MM.1S (cell line): ENCODE data around the gene C2CD4B.

ENCODE experiments used
- DNase-seq: peaks from one replicate; pipeline ENCODE4 v3.0.0-alpha.2; 2015
- H2AFZ ChIP-seq: fragments of 300-600 bp; sonication (generic); 2 replicates; pipeline ENCODE4 v1.6.0; 2016; ENCODE audit warnings: antibody characterized with exemption, low read length
- H3F3A ChIP-seq: fragments of 300-600 bp; sonication (generic); 2 replicates; pipeline ENCODE4 v1.6.1; 2016; ENCODE audit warnings: mild to moderate bottlenecking, antibody characterized with exemption, low read length, moderate library complexity, mixed read lengths; ENCODE audit not compliant: insufficient read depth
- H3K27ac ChIP-seq: fragments of 300-600 bp; sonication (generic); 2 replicates; pipeline ENCODE4 v1.5.1; 2016; ENCODE audit warnings: mild to moderate bottlenecking, low read length
- H3K27me3 ChIP-seq: fragments of 300-600 bp; sonication (generic); replicated peaks from 2 replicates; pipeline ENCODE4 v1.6.0; 2016; ENCODE audit warnings: low read length; ENCODE audit not compliant: insufficient read depth
- H3K36me3 ChIP-seq: fragments of 300-600 bp; sonication (generic); replicated peaks from 2 replicates; pipeline ENCODE4 v1.6.1; 2016; ENCODE audit warnings: mild to moderate bottlenecking, low read length, mixed read lengths; ENCODE audit not compliant: insufficient read depth
- H3K4me1 ChIP-seq: fragments of 300-600 bp; sonication (generic); 2 replicates; pipeline ENCODE4 v1.6.1; 2016; ENCODE audit warnings: low read length, mixed read lengths
- H3K4me2 ChIP-seq: fragments of 300-600 bp; sonication (generic); 2 replicates; pipeline ENCODE4 v1.6.0; 2016; ENCODE audit warnings: low read depth, low read length
- H3K4me3 ChIP-seq: fragments of 300-600 bp; sonication (generic); 2 replicates; pipeline ENCODE4 v1.5.1; 2016; ENCODE audit warnings: low read length, mixed read lengths
- H3K79me2 ChIP-seq: fragments of 300-600 bp; sonication (generic); 2 replicates; pipeline ENCODE4 v1.6.1; 2016; ENCODE audit warnings: mixed run types, low read length, mixed read lengths
- H3K9ac ChIP-seq: fragments of 300-600 bp; sonication (generic); 2 replicates; pipeline ENCODE4 v1.6.1; 2016; ENCODE audit warnings: low read length, mixed read lengths
- H3K9me2 ChIP-seq: fragments of 300-600 bp; sonication (generic); replicated peaks from 2 replicates; pipeline ENCODE4 v1.6.1; 2016; ENCODE audit warnings: mild to moderate bottlenecking, low read length, mixed read lengths; ENCODE audit not compliant: insufficient read depth
- H3K9me3 ChIP-seq: fragments of 300-600 bp; sonication (generic); replicated peaks from 2 replicates; pipeline ENCODE4 v1.6.1; 2016; ENCODE audit warnings: mild to moderate bottlenecking, low read length, mixed read lengths; ENCODE audit not compliant: insufficient read depth
- H4K20me1 ChIP-seq: fragments of 300-600 bp; sonication (generic); 2 replicates; pipeline ENCODE4 v1.6.1; 2016; ENCODE audit warnings: mild to moderate bottlenecking, low read length, moderate library complexity, mixed read lengths; ENCODE audit not compliant: insufficient read depth
- EZH2 ChIP-seq: fragments of 300-600 bp; sonication (generic); optimal IDR thresholded peaks from 2 replicates; pipeline ENCODE3; 2017; ENCODE audit warnings: low read depth, mild to moderate bottlenecking, antibody characterized with exemption, low read length, mixed read lengths
- EZH2phosphoT487 ChIP-seq: fragments of 300-600 bp; sonication (generic); IDR thresholded peaks from 2 replicates; pipeline ENCODE4 v1.6.1; 2018; ENCODE audit warnings: antibody characterized with exemption, low read length
- TF ChIP-seq, protein P1 (sequence below): fragments of 300-600 bp; sonication (generic); IDR thresholded peaks from 2 replicates; pipeline ENCODE4 v1.5.1; 2016; ENCODE audit warnings: antibody characterized with exemption, low read length, mixed read lengths

The C2CD4B gene

DNA sequence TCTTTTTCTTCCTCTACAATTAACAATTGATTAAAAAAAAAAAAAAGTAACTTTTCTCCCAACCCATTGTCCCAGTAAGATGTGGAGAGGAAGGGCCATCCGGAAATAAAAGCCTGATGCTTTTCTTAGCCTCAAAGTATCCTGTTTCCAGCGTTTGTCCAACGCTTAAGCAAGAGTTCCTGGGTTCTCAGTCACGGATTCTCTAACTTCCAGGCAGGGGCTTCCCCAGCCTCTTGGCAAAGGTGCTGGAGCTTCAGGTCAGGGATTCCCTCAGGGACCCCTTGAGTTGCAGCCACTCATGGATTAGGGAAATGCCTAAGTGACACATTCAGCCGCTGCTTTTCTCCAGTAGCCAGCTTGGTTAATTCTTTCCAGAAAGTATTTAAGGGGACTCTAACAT lies 22.3 kb upstream of the C2CD4B start:
- no peaks in the 10 kb centered on the region for H3K4me1 ChIP-seq
- H3K36me3 ChIP-seq = no peaks in the 10 kb centered on the region
- no peaks in the 10 kb centered on the region for H3K9me2 ChIP-seq
- H3K27ac ChIP-seq = no peak overlapping the region
- no peaks in the 10 kb centered on the region for H3K79me2 ChIP-seq
- no peak for DNase-seq
- H2AFZ ChIP-seq = no peak overlapping the region
- H3K4me3 ChIP-seq = no peak overlapping the region
- TF ChIP-seq EZH2 = no peak
- TF ChIP-seq EZH2phosphoT487 = no peak
- TF ChIP-seq, protein P1, sequence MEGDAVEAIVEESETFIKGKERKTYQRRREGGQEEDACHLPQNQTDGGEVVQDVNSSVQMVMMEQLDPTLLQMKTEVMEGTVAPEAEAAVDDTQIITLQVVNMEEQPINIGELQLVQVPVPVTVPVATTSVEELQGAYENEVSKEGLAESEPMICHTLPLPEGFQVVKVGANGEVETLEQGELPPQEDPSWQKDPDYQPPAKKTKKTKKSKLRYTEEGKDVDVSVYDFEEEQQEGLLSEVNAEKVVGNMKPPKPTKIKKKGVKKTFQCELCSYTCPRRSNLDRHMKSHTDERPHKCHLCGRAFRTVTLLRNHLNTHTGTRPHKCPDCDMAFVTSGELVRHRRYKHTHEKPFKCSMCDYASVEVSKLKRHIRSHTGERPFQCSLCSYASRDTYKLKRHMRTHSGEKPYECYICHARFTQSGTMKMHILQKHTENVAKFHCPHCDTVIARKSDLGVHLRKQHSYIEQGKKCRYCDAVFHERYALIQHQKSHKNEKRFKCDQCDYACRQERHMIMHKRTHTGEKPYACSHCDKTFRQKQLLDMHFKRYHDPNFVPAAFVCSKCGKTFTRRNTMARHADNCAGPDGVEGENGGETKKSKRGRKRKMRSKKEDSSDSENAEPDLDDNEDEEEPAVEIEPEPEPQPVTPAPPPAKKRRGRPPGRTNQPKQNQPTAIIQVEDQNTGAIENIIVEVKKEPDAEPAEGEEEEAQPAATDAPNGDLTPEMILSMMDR = no peak
- H3K4me2 ChIP-seq = no peak overlapping the region
- no peaks in the 10 kb centered on the region for H3K9me3 ChIP-seq
- no peaks in the 10 kb centered on the region for H3F3A ChIP-seq
- no peaks in the 10 kb centered on the region for H3K27me3 ChIP-seq
- no peak overlapping the region for H3K9ac ChIP-seq
- H4K20me1 ChIP-seq = no peaks in the 10 kb centered on the region

DNA sequence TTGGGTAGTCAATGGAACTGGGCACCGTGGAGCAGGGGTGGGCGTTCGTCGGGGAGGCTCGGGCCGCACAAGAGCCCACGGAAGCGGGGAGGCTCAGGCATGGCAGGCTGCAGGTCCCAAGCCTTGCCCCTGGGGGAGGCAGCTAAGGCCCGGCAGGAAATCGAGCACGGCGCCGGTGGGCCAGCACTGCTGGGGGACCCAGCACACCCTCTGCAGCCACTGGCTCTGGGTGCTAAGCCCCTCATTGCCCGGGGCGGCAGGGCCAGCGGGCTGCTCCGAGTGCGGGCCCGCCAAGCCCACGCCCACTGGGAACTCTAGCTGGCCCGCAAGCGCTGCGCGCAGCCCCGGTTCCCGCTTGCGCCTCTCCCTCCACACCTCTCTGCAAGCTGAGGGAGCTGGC lies 21.5 kb upstream of the C2CD4B start:
- Histone ChIP-seq H3K36me3 (no peaks in the 10 kb centered on the region), H4K20me1 (no peaks in the 10 kb centered on the region), H3K9me2 (no peaks in the 10 kb centered on the region), H3K4me1 (no peaks in the 10 kb centered on the region), H3K9me3 (no peaks in the 10 kb centered on the region), H2AFZ (no peak overlapping the region), H3K27me3 (no peaks in the 10 kb centered on the region), H3K27ac (no peak overlapping the region), H3K4me3 (no peak overlapping the region), H3K4me2 (no peak overlapping the region), H3K79me2 (no peaks in the 10 kb centered on the region), H3K9ac (no peak overlapping the region), H3F3A (no peaks in the 10 kb centered on the region)
- no peak for TF ChIP-seq EZH2phosphoT487
- TF ChIP-seq, protein P1 = no peak
- no peak for DNase-seq

DNA sequence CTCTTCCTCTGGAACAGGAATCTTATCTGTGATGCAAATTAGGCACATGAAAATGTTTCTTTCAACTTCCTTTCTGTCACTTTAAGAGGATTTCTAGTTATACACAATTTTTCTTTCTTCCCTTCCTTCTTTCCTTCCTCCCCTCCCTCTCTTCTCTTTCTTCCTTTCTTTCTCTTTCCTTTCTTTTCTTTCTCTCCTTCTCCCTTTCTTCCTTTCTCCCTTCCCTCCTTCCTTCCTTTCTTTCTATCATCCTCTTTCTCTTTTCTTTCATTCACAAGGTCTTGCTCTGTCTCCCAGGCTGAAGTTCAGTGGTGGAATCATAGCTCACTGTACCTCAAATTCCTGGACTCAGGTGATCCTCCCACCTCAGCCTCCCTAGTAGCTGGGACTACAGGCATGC lies 18.0 kb upstream of the C2CD4B start:
- DNase-seq = no peak

More for the DNA sequence above, 18.0 kb upstream of the C2CD4B start:
- Histone ChIP-seq H3K27me3 (no peaks in the 10 kb centered on the region), H3K27ac (no peak overlapping the region), H3K36me3 (no peaks in the 10 kb centered on the region), H3K9me2 (no peaks in the 10 kb centered on the region), H3K4me3 (no peak overlapping the region), H3K79me2 (no peaks in the 10 kb centered on the region), H4K20me1 (no peaks in the 10 kb centered on the region), H3F3A (no peaks in the 10 kb centered on the region), H3K4me1 (no peaks in the 10 kb centered on the region), H3K9me3 (no peaks in the 10 kb centered on the region), H2AFZ (no peak overlapping the region), H3K9ac (no peak overlapping the region), H3K4me2 (no peak overlapping the region)
- TF ChIP-seq EZH2 (no peak), EZH2phosphoT487 (no peak)
- TF ChIP-seq, protein P1 = no peak
